ENCODE results near the gene ACACB. TPM values are rescaled to one million over a fixed set of nuclear protein-coding genes. Genes with fewer than 3 reads are reported as not detected.

Gene ACACB
- total RNA-seq, 2 experiments from 2014 or later: 11.9 to 14.8 TPM

GRCh38 chr12:109151457-109151856 is 35.1 kb downstream of the ACACB start:
- DNase-seq (no peak), ATAC-seq (no peak)
- H3K36me3 Mint-ChIP-seq (ENCODE audit: low read depth): no peaks in the 10 kb centered on the region
- H3K4me3 Mint-ChIP-seq: no peak overlapping the region
- H3K27me3 Mint-ChIP-seq (ENCODE audit: low read depth): peaks cover 8% of the 10 kb centered on the region
- ChIA-PET POLR2A (no interaction called here), CTCF (no interaction called here)
- no peaks in the 10 kb centered on the region for H3K9me3 Mint-ChIP-seq (ENCODE audit: insufficient read depth)
- peaks cover 17% of the 10 kb centered on the region for H3K4me1 Mint-ChIP-seq (ENCODE audit: low read depth)
- no peak overlapping the region for H3K27ac Mint-ChIP-seq

DNA sequence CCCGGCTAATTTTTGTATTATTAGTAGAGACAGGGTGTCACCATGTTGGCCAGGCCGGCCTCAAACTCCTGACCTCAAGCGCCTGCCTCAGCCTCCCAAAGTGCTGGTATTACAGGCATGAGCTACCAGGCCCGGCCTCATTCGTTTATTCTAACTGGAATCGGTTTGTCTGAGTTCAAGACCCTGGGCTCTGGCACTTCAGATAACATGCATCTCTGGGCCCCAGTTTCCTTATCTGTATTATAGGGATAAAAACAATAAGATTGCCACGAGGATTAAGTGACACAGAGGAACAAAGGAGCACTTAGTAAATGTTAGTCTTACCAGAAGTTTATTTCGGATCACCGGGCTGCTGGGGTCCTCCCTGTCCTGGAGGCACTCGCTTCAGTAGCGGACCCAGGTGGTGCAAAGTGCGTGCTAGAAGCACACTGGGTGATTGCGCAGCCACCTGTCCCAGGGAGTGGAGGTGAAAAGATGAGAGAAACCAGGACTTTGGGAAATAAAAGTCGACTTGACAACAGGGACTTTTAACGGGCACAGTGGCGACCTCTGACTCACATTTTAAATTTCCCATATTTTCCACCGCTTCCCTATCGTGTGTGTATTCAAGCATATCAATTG is 37.5 kb downstream of the ACACB start:
- DNase-seq (no peak), ATAC-seq (no peak)
- POLR2A ChIA-PET: interaction anchor here (0.6 kb wide), 1 partner anchor 12 kb away, joined by 3 read pairs; no protein-coding TSS in a partner anchor
- Mint-ChIP-seq H3K9me3 (ENCODE audit: insufficient read depth) (no peaks in the 10 kb centered on the region), H3K4me3 (peak overlapping the region; percentile 87), H3K4me1 (ENCODE audit: low read depth) (peaks cover 17% of the 10 kb centered on the region), H3K27ac (no peak overlapping the region), H3K36me3 (ENCODE audit: low read depth) (no peaks in the 10 kb centered on the region), H3K27me3 (ENCODE audit: low read depth) (peaks cover 8% of the 10 kb centered on the region)
- CTCF ChIA-PET: interaction anchor here (0.9 kb wide), 1 partner anchor 42 kb away, joined by 3 read pairs; no protein-coding TSS in a partner anchor

- ChIA-PET POLR2A (interaction anchor here (0.6 to 1.4 kb wide), 5 partner anchors 13 to 350 kb away, joined by 3 to 4 read pairs (median 3); no protein-coding TSS in a partner anchor), CTCF (interaction anchor here (0.7 to 1.2 kb wide), 5 partner anchors 43 to 1391 kb away, joined by 3 to 6 read pairs (median 3); no protein-coding TSS in a partner anchor)
- Mint-ChIP-seq H3K4me1 (ENCODE audit: low read depth) (peaks cover 17% of the 10 kb centered on the region), H3K36me3 (ENCODE audit: low read depth) (no peaks in the 10 kb centered on the region), H3K27me3 (ENCODE audit: low read depth) (peaks cover 7% of the 10 kb centered on the region), H3K4me3 (peak overlapping the region; percentile 87), H3K9me3 (ENCODE audit: insufficient read depth) (no peaks in the 10 kb centered on the region), H3K27ac (peak overlapping the region; percentile 81)
- ATAC-seq (peak; percentile 97), DNase-seq (peak; percentile 85)
Observed at GRCh38 chr12:109154451-109155438, 38.4 kb downstream of the ACACB start.

GRCh38 chr12:109156036-109156435 is 39.6 kb downstream of the ACACB start:
- peaks cover 7% of the 10 kb centered on the region for H3K27me3 Mint-ChIP-seq (ENCODE audit: low read depth)
- CTCF ChIA-PET: no interaction called here
- DNase-seq: no peak
- POLR2A ChIA-PET: no interaction called here
- no peaks in the 10 kb centered on the region for H3K9me3 Mint-ChIP-seq (ENCODE audit: insufficient read depth)
- no peak for ATAC-seq
- H3K4me1 Mint-ChIP-seq (ENCODE audit: low read depth): peaks cover 17% of the 10 kb centered on the region
- no peak overlapping the region for H3K4me3 Mint-ChIP-seq
- H3K27ac Mint-ChIP-seq: no peak overlapping the region
- H3K36me3 Mint-ChIP-seq (ENCODE audit: low read depth): no peaks in the 10 kb centered on the region

GRCh38 chr12:109156586-109156985 is 40.2 kb downstream of the ACACB start:
- Mint-ChIP-seq H3K9me3 (ENCODE audit: insufficient read depth) (no peaks in the 10 kb centered on the region), H3K4me3 (no peak overlapping the region), H3K4me1 (ENCODE audit: low read depth) (peaks cover 17% of the 10 kb centered on the region), H3K36me3 (ENCODE audit: low read depth) (no peaks in the 10 kb centered on the region), H3K27me3 (ENCODE audit: low read depth) (peaks cover 7% of the 10 kb centered on the region), H3K27ac (no peak overlapping the region)
- ChIA-PET POLR2A (no interaction called here), CTCF (no interaction called here)
- ATAC-seq (no peak), DNase-seq (no peak)

DNA sequence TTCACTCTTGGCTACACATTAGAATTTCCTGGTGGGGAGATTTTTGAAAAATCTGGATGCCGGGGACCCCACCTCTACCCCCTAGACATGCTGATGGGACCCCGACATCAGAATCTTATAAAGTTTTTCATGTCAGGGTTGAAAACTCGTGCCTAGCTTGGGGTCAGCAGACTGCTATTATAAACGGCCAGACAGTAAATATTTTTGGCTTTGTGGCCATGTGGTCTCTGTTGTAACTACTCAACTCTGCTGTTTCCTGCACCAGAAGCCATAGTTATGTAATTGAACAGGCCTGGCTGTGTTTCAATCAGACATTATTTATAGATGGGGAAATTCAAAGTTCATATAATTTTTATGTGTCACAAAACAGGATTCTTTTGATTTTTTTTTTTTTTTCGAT is 41.6 kb downstream of the ACACB start:
- CTCF ChIA-PET: no interaction called here
- H3K27ac Mint-ChIP-seq: no peak overlapping the region
- no peak overlapping the region for H3K4me3 Mint-ChIP-seq
- peaks cover 3% of the 10 kb centered on the region for H3K27me3 Mint-ChIP-seq (ENCODE audit: low read depth)
- POLR2A ChIA-PET: no interaction called here
- H3K9me3 Mint-ChIP-seq (ENCODE audit: insufficient read depth): no peaks in the 10 kb centered on the region
- H3K4me1 Mint-ChIP-seq (ENCODE audit: low read depth): peaks cover 17% of the 10 kb centered on the region
- ATAC-seq (no peak), DNase-seq (no peak)
- H3K36me3 Mint-ChIP-seq (ENCODE audit: low read depth): no peaks in the 10 kb centered on the region

DNA sequence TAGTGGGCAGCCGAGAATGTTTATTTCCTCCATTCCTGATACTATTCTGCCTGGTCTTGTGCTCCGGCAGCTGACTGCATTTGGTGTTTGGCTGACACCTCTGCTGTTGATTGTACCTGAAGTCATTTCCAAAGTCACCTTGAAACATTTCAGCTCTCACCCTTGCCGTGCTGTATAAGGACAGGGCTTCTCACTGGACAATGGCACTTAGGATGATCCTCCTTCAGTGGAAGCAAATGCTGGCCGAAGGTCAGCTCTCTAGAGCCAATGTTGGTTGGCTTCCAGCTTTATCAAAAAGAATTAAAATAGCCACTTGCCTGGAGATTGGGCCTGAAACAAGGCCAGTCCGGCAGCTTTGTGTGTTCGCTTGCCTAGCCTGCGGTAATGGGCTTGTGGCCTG is 44.0 kb downstream of the ACACB start:
- CTCF ChIA-PET: no interaction called here
- ATAC-seq (no peak), DNase-seq (no peak)
- Mint-ChIP-seq H3K36me3 (ENCODE audit: low read depth) (peaks cover 3% of the 10 kb centered on the region), H3K27me3 (ENCODE audit: low read depth) (no peaks in the 10 kb centered on the region), H3K4me3 (no peak overlapping the region), H3K4me1 (ENCODE audit: low read depth) (peaks cover 7% of the 10 kb centered on the region), H3K9me3 (ENCODE audit: insufficient read depth) (no peaks in the 10 kb centered on the region), H3K27ac (no peak overlapping the region)
- POLR2A ChIA-PET: no interaction called here

DNA sequence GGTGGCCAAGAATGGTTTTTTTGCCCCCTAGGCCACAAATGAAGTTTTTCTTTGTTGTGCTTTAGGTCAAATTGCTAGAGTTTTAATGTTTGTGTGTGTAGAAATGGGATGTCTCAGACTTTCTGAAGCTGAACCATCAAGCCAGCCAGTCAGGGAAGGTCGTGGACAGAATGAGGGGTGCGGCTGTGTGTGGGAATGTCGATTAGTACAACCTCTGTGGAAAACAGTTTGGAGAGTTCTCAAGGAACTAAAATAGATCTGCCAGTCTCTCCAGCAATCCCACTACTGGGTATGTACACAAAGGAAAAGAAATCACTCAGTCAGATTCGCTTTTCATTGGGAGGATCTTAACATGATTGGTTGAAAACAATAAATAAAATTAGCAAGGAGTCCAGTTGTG is 44.5 kb downstream of the ACACB start:
- Mint-ChIP-seq H3K36me3 (ENCODE audit: low read depth) (peaks cover 3% of the 10 kb centered on the region), H3K4me1 (ENCODE audit: low read depth) (peaks cover 3% of the 10 kb centered on the region), H3K4me3 (no peak overlapping the region), H3K27me3 (ENCODE audit: low read depth) (no peaks in the 10 kb centered on the region), H3K27ac (no peak overlapping the region), H3K9me3 (ENCODE audit: insufficient read depth) (no peaks in the 10 kb centered on the region)
- DNase-seq (no peak), ATAC-seq (no peak)
- ChIA-PET POLR2A (no interaction called here), CTCF (no interaction called here)

- peaks cover 3% of the 10 kb centered on the region for H3K36me3 Mint-ChIP-seq (ENCODE audit: low read depth)
Observed at GRCh38 chr12:109162551-109162950, 46.2 kb downstream of the ACACB start.

DNA sequence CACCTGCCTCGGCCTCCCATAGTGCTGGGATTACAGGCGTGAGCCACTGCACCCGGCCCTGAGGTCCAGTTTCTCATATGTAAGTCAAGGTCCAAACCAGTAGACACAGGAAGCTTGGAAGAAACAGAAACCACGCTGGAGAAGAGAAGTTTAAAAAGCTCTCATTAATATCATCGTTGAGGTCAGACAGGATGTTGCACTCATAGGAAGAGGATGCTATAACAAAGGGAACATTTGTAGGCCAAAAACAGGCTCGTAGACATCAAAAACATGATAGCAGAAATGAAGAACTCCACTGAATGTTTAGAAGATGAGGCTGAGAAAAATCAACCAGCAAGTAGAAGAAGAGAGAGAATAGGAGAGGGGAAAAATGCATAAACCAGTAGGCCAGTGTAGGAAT is 46.8 kb downstream of the ACACB start:
- Mint-ChIP-seq H3K9me3 (ENCODE audit: insufficient read depth) (no peaks in the 10 kb centered on the region), H3K36me3 (ENCODE audit: low read depth) (peaks cover 3% of the 10 kb centered on the region), H3K27ac (no peak overlapping the region), H3K4me3 (no peak overlapping the region), H3K4me1 (ENCODE audit: low read depth) (peaks cover 2% of the 10 kb centered on the region), H3K27me3 (ENCODE audit: low read depth) (no peaks in the 10 kb centered on the region)
- POLR2A ChIA-PET: no interaction called here
- CTCF ChIA-PET: no interaction called here
- DNase-seq: no peak
- ATAC-seq: no peak

More at GRCh38 chr12:109162551-109162950, 46.2 kb downstream of the ACACB start:
- no peaks in the 10 kb centered on the region for H3K27me3 Mint-ChIP-seq (ENCODE audit: low read depth)
- no peaks in the 10 kb centered on the region for H3K9me3 Mint-ChIP-seq (ENCODE audit: insufficient read depth)
- DNase-seq (no peak), ATAC-seq (no peak)
- H3K4me1 Mint-ChIP-seq (ENCODE audit: low read depth): peaks cover 2% of the 10 kb centered on the region
- CTCF ChIA-PET: no interaction called here
- no peak overlapping the region for H3K27ac Mint-ChIP-seq
- H3K4me3 Mint-ChIP-seq: no peak overlapping the region
- POLR2A ChIA-PET: no interaction called here

DNA sequence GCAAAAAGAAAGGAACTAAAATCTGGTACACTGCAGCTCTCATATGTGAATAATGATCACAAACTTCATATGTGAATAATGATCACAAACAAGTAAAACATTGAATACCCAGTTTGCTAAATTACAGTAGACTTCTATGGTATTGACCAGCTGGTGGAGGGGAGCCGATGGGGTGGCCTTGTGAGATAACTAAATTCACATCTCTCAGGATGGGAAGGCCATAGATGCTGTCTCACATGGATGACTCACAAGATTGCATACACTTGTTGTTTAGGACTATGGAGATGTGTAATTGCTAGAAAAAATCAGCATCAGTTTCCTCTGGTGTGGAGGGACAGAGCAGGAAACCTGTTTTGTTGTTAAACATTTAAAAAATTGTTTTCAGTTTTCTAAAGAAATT is 49.2 kb downstream of the ACACB start:
- H3K4me1 Mint-ChIP-seq (ENCODE audit: low read depth): peaks cover 2% of the 10 kb centered on the region
- DNase-seq (no peak), ATAC-seq (no peak)
- ChIA-PET POLR2A (no interaction called here), CTCF (no interaction called here)
- no peaks in the 10 kb centered on the region for H3K27me3 Mint-ChIP-seq (ENCODE audit: low read depth)
- no peak overlapping the region for H3K27ac Mint-ChIP-seq
- peaks cover 5% of the 10 kb centered on the region for H3K36me3 Mint-ChIP-seq (ENCODE audit: low read depth)
- H3K4me3 Mint-ChIP-seq: no peak overlapping the region
- H3K9me3 Mint-ChIP-seq (ENCODE audit: insufficient read depth): no peaks in the 10 kb centered on the region

DNA sequence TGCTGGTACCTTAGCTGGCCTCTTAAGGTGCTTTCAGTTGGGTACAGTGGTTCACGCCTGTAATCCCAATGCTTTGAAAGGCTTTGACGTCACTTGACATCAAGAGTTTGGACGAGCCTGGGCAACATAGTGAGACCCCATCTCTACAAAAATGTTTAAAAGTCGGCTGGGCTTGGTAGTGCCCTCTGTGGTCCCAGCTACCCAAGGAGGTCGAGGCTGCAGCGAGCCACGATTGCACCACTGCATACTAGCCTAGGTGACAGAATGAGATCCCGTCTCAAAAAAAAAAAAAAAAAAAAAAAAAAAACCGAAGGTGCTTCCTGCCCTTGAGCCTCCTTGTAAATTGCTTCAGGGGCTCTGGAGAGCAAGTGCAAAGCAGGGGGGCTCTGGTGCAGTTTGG is 50.0 kb downstream of the ACACB start:
- CTCF ChIA-PET: no interaction called here

More for the DNA sequence above, 50.0 kb downstream of the ACACB start:
- peaks cover 5% of the 10 kb centered on the region for H3K36me3 Mint-ChIP-seq (ENCODE audit: low read depth)
- H3K4me1 Mint-ChIP-seq (ENCODE audit: low read depth): peaks cover 2% of the 10 kb centered on the region
- H3K9me3 Mint-ChIP-seq (ENCODE audit: insufficient read depth): no peaks in the 10 kb centered on the region
- no peak overlapping the region for H3K4me3 Mint-ChIP-seq
- no peak for ATAC-seq
- no peak for DNase-seq
- no peaks in the 10 kb centered on the region for H3K27me3 Mint-ChIP-seq (ENCODE audit: low read depth)
- H3K27ac Mint-ChIP-seq: no peak overlapping the region
- POLR2A ChIA-PET: no interaction called here

Measured in activated CD8-positive, alpha-beta T cell treated with anti-CD3 and anti-CD28 coated beads, Interleukin-2, amount 10 ng/mL, durations not matched to agents 7 days and 5 days (primary cell).